DMS114 treated with DMSO at 0.1 percent for 48 hours (cell line): ENCODE data around the gene MEP1A.

Experiments
- DNase-seq: peaks from one replicate; lab custom pipeline; 2025; ENCODE audit not compliant: unreplicated experiment; lab: John Stamatoyannopoulos, UW

MEP1A gene

GRCh38 chr6:46776070-46776712, 17.0 kb upstream of the MEP1A start:
- no peak for DNase-seq

DNA sequence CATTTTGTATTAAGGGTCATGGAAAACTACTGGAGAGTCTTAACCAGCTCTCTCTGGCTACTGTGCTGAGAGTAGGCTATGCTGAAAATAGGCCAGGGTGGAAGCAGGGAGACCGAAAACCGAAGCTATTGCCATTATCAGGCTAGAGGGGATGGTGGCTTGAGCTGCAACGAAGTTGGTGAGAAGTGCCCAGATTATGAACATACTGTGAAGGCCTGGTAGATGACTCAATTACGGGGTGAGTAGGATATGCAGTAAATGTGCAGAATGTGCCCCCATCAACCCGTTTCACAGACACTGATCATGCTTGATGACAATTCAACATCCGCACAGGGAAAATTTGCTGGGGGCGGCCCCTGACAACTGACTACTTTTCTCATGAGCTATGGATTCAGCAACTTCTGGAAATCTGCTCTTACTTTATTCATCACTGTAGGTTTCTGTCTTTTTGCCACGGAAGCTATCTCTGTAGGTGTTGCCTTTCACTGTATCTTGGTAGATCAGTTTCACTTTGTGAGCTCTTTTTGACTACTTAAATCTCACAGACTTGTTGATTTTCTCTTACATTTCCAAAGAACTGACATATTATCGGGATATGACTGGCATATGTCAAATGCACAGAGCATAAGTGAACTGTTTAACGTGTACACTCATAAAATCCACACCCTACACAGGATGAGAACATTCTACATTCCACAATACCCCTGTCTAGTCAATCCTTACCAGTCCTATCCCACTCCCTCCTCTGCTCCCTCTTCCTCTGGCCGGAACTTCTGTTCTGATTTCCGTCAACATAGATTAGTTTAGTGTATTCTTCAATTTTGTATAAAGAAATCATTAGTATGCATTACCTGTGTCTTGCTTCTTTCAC, 15.5 kb upstream of the MEP1A start:
- DNase-seq = no peak

DNA sequence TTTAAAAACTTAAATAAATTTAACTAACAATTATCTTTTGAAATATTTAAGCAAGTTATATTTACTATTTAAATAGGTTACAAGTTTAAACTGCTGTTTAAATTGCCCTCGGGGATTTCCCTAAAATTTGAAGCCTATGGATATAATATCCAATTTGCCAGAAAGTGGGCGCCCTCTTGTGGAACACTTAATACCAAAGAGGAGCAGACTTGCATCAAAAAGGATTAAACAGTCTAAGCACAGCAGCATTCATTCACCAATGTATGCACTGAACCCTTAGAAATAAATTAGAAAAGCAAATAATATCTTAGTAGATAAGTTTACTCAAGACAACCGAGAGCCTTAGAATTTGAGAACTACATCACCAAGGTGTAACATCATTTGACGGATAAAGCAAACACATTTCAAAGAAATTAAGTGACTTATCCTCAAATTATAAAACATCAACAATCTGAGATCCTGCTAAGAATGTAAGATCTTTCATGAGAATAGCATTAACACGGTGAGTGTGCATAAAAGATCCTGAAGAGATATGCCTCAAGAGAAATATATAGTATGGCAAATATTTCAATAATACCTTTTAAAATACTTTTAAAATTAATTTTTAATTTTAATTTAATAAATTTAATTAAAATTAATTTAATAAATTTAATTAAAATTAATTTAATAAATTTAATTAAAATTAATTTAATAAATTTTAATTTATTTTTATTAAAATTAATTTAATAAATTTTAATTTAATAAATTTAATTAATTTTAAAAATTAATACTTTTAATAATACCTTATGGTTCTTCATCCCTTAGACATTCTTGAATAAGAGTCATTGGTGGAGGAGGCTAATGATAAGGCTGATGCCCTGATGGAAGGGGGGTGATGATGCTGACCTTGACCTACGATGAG, 11.5 kb upstream of the MEP1A start:
- DNase-seq = peak; percentile 77

DNA sequence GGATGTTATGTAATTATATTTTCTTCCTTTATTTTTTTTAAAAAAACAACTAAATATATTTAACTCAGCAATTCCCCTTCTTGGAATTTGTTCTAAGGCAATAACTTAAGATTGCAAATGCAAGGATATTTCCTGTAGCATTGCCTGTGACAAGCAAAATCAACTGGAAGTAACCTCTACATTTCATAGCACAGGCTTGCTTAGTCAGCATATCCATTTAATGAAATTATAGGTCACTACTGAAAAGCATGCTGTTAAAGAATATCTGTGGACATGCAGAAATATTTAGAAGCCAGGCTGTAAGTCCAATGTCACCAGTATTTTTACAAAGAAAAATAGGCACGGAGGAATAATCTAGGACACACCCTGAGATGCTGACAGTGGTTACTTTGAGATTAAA, 8.7 kb upstream of the MEP1A start:
- no peak for DNase-seq

- DNase-seq = no peak
Observed at GRCh38 chr6:46787871-46788540, 5.2 kb upstream of the MEP1A start.

DNA sequence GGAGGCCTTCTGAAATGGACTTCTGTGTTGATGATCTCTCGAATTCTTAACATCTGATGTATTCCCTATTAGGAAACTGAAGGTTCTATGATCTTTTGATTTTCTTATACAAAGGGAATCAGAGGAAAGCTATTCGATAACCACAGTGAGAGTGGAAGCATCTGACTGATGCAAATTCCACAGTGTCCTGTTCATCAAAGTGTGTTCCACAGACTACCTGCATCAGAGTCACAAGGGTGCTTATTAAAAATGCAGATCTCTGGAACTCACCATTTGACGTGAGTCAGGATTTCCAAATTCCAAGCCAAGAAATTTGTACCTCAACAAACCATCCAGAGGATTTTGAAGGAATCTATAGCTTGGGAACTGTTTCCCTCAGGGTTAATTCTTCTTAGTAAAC, 4.4 kb upstream of the MEP1A start:
- DNase-seq = no peak

- DNase-seq = no peak
Observed at GRCh38 chr6:46789434-46790354, 3.5 kb upstream of the MEP1A start.

DNA sequence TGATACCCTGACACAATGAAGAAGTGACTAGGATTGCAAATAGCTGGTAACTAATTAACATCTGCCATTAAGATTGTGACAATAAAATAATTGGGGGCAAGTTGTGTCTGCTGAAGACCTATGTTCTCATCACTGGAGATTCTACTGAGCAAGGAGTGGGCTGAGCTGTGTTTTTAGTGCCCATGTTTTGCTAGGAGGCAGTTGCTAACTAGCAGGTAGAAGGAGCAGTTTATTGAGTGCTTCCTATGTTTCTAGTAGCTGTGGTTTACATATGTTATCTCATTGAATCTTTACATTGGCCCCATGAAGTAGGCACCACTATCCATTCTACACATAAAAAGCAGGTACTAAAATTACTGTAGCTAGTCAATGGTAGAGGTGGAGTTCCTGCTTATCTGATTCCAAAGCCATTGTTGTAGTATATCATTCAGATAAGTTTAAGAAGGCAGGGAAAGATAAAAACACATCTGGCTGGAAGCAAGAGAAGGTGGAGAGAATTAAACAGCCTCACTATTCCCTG, 2.8 kb upstream of the MEP1A start:
- no peak for DNase-seq

DNA sequence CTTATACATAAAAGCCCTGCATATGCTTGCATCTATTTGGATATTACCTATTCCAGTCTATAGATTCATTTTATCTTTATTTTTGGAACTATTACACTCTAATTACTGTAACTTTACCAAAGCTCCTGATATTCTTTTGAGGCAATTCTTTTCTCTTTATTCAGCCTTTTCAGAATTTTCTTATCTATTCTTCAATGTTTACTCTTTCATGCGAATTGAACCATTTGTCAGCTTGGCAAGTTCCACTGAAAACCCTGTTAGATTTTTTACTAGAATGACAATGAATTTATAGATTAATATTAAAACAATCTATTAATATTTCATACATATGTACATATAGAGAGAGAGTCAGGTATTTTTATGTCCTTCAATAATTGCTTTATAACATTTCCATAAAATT, 554 bp upstream of the MEP1A start:
- no peak for DNase-seq

DNA sequence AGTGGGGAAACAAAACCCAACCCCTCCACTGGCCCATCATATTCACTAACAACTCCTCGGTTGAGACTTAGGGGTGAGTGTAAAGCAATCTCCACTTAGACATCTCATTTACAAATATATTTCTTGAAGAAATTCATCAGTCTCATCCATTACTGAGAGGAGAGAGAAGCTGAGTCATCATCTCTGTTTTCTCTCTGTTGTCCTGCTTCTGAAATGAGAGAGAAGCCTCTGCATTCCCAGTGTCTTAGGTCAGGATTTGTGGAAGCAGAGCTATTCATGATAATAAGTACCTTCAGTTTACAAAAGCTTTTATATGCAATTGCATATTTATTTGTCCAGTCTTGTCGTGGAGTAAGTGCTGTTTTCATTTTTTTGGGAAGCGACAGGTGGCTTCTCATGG, 879 bp downstream of the MEP1A start:
- DNase-seq = no peak

DNA sequence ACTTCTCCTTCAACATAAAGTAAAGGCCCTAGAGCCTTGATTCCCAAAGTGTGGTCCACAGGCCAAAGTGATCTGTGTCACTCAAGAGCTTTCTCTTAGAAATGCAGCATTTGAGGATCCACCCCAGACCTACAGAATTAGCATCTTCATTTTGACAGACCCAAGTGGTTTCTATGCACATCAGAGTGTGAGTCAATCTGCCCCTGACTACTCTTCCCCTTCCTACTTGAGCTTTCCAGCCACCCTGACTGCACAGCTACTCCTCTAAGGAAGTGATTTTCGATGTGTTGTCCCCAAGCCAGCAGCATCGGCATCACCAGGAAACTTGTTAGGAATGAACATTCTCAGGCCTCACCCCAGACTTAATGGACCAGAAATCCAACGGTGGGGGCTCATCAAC, 2.6 kb downstream of the MEP1A start:
- DNase-seq = no peak

GRCh38 chr6:46796848-46797580, 3.8 kb downstream of the MEP1A start:
- DNase-seq = no peak

DNA sequence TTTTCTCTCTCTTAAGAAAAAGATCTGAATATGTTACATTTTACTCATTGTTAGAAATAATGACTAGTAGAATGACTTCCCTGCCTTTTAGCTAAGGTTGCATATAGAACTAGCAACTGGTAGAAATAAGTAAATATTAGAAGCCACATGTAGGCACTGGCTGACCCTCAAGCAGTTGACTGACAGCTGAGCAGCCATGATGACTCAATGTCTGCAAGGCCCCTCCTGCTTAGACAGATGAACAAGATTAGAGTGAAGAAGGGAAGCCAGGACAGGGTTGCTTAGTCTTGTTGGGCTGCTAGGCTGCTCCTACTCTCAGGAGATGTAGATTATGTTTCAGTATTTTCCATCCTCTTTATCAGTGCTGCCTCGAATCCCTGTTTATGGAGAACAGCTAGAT, 6.5 kb downstream of the MEP1A start:
- no peak for DNase-seq

- no peak for DNase-seq
Observed at GRCh38 chr6:46808806-46809205, 15.6 kb downstream of the MEP1A start.

DNA sequence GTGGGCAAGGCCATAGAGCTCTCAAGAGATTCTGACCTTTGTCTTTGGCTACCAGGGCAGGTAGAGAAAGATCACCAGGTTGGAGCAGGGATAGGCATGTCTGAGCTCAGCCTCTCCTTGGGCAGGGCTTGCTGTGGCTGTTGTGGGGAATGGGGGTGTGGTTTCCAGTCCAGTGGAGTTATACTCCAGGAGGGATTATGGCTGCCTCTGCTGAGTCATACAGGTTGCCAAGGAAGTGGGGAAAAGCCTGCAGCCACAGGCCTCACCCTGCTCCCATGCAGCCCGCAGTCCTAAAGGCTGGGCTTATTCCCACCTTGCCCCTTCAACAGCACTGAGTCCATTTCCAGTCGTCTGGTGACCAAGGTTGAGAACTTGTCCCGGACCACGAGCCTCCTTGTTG, 21.9 kb downstream of the MEP1A start:
- no peak for DNase-seq

GRCh38 chr6:46816626-46817025, 23.4 kb downstream of the MEP1A start:
- DNase-seq = no peak

GRCh38 chr6:46819561-46819960, 26.4 kb downstream of the MEP1A start:
- no peak for DNase-seq

DNA sequence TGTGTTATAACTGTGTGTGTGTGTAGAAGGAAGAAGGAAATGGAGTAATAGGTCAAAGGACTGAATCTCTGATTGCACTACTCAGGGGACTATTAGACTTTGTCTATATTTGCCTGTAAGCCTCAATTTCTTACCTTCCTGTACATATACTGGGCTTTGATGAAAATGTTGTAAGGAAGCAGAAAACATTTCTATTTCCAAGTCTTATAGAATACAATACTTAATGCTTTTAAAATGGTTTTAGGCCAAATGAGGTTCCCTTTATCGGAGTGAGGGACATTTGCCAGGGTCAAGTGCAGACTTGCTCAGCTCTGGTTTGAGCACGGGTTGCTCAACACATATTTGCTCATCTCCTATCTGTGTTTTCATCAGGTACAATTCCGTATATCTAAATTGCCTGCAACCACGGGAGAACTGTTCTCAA, 28.3 kb downstream of the MEP1A start:
- no peak for DNase-seq

DNA sequence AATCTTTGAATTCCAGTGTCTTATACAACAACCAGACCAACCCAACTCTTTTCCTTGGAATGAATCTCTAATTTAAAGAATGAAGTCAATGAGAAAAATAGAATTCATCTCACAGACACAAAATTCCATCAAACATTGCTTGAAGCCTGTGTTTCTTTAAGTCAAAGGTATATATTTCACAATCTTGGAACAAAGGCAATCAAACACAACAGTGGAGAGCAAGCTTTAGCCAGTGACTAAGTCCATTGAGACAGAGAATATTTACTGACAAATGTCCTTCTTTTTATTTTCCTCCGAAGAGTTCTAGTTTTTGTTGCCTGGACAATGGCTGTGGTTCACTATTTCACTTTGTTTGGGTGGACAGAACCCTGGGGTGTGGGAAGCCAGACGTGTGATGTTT, 35.8 kb downstream of the MEP1A start:
- no peak for DNase-seq
